Measurements from ENCODE around the gene IFNGR1. TPM values are rescaled to one million over a fixed set of nuclear protein-coding genes. Genes with fewer than 3 reads are reported as not detected.
"Not testable (repeated sequence)": the region's sequence is repeated elsewhere in the genome, so short reads cannot be mapped to it uniquely, and the experiment has no call there.

The IFNGR1 gene
- polyA plus RNA-seq, 10 donors, result 43.8 to 58.6 (median 51.1) TPM

- no peak for DNase-seq
Measured at GRCh38 chr6:137237413-137238170, 18.4 kb upstream of the IFNGR1 start.

DNA sequence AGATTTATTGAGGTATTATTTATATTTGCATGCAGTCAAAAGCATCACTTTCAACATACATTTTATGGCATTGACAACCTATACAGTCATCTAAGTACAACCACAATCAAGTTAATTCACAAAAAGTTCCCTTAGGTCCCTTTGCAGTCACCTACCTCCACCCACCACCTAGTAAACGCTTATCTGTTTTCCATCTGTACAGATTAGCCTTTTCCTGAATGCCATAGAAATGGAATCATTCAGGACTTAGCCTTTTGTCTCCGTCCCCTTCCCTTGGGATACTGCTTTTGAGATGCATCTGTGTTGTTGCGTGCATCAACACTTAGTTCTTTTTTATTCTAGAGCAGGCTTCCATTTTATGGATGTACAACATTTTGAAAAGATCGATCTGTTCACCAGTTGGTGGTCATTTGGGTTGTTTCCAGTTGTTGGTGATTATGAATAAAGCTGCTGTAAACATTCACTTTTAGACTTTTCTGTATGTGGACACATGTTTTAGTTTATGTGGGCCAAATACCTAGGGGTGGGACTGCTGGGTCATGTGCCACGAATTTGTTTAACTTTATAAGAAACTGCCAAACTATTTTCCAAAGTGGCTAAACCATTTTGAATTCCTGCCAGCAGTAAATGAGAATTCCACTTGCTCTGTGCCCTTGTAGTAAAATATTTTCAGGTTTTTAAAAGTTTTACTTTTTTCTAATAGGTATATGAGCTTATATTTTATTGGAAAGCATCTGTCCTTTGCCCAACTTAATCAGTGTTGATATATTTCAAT is 17.6 kb upstream of the IFNGR1 start:
- DNase-seq, result no peak

- DNase-seq, result no peak
Measured at GRCh38 chr6:137235686-137236085, 16.5 kb upstream of the IFNGR1 start.

DNA sequence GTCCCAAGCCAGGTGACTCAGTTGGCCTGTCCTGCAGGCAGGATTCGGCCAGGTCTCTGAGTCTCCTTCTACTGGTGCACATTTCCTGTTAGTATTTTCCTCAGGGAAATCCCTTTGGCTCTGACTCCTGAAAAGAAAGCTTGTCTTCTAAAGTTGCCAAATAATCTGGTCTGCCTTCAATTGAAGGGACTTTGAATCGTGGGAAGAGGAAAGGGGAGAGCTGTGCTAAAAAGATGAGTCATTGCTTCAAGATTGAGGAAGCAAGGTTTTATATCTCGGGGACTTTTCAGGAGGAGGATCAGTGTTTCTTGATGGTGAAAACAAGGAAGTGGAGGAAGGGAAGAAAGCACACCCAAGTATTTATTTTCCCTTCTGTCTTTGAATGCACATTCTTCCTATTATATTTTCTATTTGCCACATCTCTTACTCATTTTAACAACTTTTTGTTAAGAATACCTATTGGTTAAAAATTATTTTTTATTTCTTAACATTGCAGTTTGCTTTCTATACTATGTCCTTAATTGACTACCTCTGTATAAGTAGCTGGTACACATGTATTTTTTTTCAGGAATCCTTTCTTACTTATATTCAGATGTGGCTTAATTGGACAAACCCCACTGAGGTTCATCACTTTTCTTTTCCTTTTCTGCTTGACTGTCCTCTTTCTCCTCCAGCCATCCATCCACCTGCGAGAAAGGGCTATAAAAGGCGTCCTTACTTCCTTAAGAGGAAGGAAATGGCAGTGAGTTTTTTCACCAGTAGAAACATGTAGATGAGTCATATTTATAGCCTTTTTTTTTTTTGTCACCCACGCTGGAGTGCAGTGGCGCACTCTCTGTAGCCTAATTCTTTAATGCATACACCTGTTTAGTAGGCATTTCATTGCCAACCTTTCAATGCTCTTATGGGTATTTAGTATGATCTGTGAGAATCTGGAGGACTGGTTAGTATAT is 15.0 kb upstream of the IFNGR1 start:
- peak; percentile 74 to 90 (median 77) for DNase-seq

DNA sequence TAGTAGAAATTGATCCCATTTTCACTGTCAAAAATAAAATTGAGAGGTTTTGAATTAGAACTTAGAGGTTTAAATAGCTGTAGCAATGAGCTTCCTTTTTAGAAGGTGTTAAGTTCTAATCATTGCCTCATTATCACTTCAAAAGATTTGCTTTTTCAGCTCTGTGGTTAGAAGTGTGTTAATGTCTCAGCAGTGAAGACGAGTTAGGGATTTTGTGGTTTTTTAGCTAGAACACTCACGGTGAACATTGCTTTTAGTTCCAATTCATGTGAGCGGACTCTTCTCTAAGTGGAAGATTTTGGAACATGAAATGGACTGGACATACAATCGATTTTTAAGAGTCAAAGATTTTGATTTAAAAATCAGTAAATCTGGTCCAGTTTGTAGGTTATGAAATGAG is 12.7 kb upstream of the IFNGR1 start:
- no peak for DNase-seq

DNA sequence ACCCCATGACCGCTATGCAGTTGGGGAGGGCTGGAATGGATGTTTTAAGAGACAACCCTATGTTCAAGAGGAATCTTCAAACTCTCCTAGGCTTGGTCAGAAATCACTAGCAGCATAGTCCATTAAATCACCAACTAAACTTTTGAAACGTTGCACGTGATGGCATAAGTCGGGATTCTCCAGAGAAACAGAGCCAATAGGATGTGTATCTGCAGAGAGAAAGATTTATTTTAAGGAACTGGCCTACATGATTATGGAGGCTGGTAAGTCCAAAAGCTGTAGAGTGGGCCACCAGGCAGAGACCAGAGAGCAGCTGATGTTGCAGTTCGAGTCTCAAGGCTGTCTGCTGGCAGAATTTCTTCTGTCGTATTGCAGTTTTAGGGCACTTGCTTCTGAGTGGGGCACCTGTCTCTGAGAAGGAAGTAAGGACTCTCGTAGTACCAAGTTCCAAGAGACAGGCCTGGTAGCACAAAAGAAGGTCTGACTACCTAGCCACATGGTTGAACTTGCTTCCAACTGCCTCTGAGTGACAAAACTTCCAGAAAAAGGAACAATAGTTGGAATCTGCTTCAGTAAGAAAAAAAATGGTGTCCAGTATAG is 11.9 kb upstream of the IFNGR1 start:
- DNase-seq, result no peak

- DNase-seq, result no peak
Measured at GRCh38 chr6:137230547-137230946, 11.4 kb upstream of the IFNGR1 start.

DNA sequence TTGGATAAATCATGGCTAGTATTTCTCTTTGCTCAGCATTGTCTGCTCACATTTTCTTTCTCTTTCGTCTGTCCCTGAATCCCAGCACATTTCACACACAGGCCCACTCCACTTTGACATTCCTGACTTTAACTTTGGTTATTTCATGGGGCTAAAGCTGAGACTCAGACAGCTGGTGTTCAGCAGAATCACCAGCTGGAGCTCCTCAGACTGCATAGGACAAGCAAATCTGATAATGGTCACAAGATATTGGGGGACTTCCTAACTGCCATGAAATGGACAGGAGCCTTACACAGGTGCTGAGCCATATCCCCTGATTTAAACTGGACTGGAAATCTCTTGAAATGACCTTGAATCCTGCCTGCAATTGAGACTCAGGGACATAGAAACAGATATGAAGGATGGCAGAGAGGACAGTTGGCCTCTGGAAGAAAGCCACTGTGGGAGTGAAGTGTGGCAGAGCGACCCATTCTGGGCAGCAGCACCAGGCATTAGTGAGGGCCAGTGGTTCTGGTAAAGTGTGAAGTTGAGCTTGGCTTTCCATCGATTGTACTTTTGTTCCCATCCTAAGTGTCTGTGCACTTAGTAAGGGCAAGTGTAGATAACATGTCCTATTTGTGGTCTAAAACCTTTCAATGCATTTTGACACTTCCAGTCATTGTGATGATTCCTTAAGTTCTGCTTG is 10.0 kb upstream of the IFNGR1 start:
- DNase-seq, result no peak

DNA sequence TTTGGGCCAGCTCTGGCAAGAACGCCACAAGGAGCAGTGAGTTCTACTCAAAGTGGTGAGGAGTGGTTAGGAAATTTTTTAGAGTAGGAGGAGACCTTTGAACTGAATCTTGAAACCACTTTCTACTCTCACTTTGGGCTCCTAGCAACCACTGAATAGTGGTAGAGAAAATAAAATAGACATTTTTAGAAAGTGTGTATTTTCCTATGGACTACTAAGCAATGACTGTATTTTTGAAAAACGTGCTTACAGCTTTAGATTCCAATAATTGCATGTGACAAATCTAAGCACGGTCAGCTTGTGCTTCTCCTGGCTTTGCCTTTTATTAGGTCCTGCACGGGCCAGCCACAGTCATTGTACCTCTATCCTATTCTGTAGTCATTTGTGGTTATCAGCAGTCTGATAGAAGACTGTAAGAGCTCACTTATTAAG is 8.7 kb upstream of the IFNGR1 start:
- DNase-seq, result no peak

DNA sequence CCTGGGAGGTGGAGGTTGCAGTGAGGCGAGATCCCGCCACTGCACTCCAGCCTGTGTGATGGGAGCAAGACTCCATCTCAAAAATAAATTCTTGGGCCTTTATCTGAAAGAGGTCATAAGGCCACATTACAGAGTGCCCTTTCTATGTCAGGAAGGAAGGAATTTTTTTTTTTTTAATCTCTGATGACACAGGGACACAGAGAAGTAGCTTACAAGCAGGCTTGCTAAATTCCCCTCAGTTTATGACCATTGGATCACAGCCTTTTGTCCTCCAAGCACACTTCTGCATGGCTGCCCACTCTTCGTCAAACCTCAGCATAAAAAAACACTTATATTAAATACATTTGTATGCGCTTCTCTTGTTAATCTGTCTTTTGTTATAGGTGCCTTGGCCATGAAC is 7.5 kb upstream of the IFNGR1 start:
- DNase-seq, result no peak

DNA sequence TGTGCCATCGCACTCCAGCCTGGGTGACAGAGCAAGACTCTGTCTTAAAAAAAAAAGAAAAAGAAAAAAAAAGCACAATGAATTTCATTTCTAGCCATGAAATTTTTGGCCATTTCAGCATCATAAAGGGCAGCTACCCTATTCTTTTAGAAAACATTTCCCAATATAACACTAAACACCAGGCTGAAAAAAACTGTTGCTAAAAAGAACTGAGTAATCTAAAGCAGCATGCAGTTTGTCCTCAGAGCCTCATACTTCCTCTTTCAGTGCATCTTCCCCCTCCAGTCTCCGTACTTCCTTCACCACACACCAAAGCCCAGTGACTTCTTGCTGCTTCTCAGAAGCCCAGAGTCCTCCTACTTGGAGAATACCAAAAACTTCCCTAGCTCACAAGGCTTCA is 5.6 kb upstream of the IFNGR1 start:
- DNase-seq, result no peak

DNA sequence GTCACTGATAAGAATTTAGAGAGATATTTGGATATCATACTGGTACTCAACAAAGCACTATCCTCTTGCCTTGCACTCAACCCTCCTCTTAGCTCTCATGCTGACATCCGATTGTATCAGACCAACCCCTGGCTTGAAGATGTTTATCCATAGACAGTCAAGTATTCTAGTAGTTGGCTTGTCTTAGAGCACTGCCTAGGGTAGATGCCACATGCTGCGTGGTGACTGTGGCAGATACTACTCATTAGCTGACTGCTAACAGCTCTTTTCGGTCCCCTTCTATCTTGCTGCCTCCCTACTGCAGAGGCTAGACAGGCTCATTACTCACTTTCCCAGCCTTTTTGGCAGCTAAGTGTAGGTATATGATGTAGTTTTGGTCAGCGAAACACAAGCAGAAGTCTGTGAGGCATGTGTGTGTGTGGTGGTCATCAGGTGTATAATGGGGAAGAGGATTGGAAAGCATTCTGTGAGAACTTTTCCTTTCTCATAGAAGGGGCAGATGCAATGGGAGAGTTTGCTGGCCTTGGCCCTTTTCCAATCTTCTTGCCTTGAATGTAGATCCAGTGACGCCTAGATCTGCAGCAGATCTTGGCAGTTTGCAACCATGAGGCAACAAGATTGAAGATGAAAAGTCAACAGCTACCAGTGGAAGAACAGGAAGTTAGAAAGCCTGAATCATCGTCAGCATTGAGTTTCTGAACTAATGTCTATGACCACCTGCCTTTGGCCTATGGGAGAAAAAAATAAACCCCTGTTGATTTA is 4.4 kb upstream of the IFNGR1 start:
- DNase-seq, result no peak

- DNase-seq, result peak in 2 of 3 donors; percentile 56 to 71
Measured at GRCh38 chr6:137222381-137222780, 3.2 kb upstream of the IFNGR1 start.

DNA sequence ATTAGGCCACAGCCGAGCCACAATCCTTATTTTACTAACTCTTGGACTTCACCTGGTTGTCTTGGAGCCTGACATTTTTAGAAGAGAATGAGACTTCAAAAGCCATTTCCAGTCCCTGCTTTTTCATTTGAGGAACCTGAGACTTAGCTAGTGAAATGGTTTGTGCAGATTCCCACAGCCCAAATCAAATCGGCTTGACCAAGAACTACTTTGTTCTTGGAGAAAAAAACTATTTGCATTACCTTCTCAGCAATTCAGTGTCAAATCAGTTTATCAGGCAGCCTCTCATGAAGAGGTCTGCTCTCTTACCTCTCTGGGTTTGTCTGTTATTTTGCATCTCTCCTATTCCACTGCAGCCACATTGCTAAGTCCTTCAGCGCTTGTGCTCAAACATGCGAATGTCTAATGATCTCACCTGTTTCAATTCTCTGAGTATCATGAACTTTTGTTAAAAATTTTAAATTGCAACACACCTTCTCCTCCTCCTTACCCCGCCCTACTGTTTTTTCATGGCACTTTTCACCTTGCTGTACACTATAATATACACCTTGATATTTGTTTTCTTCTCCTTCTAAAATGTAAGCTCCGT is 573 bp upstream of the IFNGR1 start:
- no peak for DNase-seq

GRCh38 chr6:137218473-137218916 is 690 bp downstream of the IFNGR1 start:
- DNase-seq, result peak in 2 of 3 donors; percentile 38 to 54

DNA sequence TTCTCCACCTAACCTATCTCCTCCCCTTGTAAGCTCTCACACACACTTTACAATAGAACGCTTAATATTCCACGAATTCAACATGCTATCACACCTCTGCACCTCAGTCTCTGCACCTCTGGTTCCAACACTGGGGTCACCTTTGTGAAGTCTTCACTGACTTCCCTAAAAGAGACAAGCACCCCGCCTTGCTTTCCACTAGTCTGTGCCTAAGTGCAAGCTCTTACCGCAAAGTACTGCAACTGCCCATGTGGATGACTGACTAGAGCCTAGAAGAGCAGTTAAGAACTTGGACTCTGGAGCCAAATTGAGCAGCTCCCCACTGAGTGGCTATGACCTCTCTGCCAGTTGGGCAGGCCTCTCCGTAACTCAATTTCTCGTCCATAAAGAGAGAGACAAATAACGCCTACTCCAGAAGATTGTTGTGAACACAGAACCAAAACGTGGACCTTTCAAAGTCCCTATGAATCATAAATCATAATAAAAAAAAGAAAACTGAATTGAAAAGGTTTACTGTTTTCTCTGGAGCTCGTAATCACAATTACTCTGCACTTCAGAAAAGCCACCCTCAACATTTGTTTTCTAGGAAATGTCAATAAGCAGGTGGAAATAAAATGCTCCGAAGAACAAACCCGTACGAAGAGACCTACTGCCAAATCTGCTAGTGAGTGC is 1.2 kb downstream of the IFNGR1 start:
- peak in 1 of 3 donors; percentile 52 for DNase-seq

DNA sequence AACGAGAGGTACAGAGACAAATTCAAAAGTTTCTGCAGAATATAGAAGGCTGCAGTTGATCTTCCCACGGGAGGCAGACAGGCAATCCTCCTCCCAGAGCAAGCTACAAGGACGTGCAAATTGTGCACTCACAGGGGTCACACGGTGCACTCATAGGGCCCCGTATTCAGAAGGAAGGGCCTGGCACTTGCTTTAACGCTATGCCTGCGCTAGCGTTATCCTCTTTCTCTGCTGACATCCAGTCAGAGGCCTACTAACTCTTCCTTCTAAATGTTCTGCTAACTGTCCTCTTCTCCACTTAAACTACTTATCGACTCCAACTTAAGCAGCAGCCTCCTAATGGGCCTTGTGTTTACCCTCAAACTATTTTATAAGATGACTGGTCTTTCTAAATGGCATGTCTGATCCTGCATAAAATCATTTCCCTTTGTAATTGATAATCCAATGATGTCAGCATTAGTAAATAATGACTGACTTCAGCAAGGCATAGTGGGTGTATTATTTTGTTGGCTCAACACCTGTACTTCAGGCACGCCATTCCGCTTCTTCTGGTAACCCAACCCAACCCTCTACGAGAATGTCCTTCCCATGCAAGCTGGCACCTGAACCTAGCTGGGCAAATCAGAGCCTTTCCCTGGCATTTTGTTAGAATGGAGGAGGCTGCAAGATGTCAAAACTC is 2.2 kb downstream of the IFNGR1 start:
- no peak for DNase-seq

- no peak for DNase-seq
Measured at GRCh38 chr6:137216106-137216505, 3.1 kb downstream of the IFNGR1 start.

DNA sequence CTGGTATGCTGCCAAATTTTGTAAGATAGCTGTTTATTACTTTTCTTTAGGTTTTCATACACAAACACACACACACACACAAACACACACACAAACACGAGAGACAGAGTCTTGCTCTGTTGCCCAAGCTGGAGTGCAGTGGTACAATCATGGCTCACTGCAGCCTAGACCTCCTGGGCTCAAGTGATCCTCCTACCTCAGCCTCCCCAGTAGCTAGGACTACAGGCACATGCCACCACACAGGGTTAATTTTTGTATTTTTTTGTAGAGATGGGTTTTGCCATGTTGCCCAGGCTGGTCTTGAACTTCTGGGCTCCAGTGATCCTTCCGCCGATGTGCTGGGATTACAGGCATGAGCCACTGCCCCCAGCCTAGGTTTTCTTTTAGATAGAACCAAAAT is 3.6 kb downstream of the IFNGR1 start:
- DNase-seq, result not testable (repeated sequence)
